Colonic mucosa (tissue), 4 donors: ENCODE results near the gene CHD6. TPM values are rescaled to one million over a fixed set of nuclear protein-coding genes. Genes with fewer than 3 reads are reported as not detected.

Source experiments
- DNase-seq: peaks from one replicate; pipeline ENCODE4 v3.0.0-alpha.2; 2020
- H3K27ac ChIP-seq: fragments of 200-600 bp; one replicate; pipeline ENCODE4 v1.8.0; 2021
- H3K27me3 ChIP-seq: fragments of 200-600 bp; one replicate; pipeline ENCODE4 v1.8.0; 2021
- H3K36me3 ChIP-seq: fragments of 200-600 bp; one replicate; pipeline ENCODE4 v1.8.0; 2021
- H3K4me1 ChIP-seq: fragments of 200-600 bp; one replicate; pipeline ENCODE4 v1.8.0; 2021; ENCODE audit warnings: mild to moderate bottlenecking
- H3K4me3 ChIP-seq: fragments of 200-600 bp; one replicate; pipeline ENCODE4 v1.8.0; 2021
- H3K9ac ChIP-seq, 2 donors: one replicate each; pipeline ENCODE4 v1.7.0; 2013; ENCODE audit warnings: control low read depth in 2 of 2, low read depth in 2 of 2, low read length in 2 of 2
- H3K9me3 ChIP-seq: fragments of 200-600 bp; one replicate; pipeline ENCODE4 v1.8.0; 2021
- intact Hi-C: fragments of 100-400 bp; cut with DNase I; formaldehyde crosslinking; loops from one replicate; pipeline ENCODE4 v1.14.1; 2022
- total RNA-seq, 2 donors: library from RNA; stranded (reverse); fragmentation: NEBNext Ultra II Directional in 1 of 2; extraction: Animal tissue kit (Norgen Biotek cat#: 25700) in 1 of 2; gene quantifications; one replicate each; pipeline ENCODE4 v1.2.1, GENCODE V29; 2021
- TF ChIP-seq, protein P1 (sequence below): fragments of 200-600 bp; IDR thresholded peaks from one replicate; pipeline ENCODE4 v1.8.0; 2022; ENCODE audit warnings: antibody characterized with exemption, mild to moderate bottlenecking
- donor health status: healthy.
- donor health status: DM: no; HTN: no; CAD: no.
- donor health status: DM: no; HTN: no; CAD: no.

The CHD6 gene
- total RNA-seq, 2 donors from 2014 or later, result 18.9 to 27.2 TPM

DNA sequence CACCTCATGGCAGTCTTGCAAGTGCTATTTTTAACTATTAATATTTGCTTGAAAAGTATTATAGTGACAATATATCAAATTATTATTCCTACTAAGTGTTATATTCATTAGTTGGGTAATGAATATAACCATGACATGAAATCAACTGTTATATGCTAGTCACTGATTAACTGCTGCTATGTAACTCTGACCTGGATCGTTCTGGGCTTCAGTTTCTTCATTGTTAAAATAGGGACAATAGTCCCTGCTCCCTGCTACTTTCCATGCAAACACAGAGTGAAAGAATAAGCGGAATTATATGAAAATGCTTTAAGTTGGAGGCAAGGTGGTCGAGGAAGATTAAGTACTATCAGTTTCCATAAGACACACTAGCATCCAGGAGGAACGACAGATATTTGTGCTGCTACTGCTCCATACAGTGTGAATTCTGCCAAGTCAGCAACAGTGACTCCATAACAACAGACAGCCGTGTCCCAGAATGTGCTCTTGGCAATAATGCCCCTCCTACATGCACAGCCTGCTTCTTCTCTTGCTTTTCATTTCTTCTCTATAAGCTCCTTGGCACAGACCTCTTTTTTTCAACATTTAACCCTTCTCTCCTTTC is 107.2 kb downstream of the CHD6 start:
- intact Hi-C loops, result no loop called here
- DNase-seq, result no peak

GRCh38 chr20:41510224-41510623 is 108.0 kb downstream of the CHD6 start:
- TF ChIP-seq, protein P1, sequence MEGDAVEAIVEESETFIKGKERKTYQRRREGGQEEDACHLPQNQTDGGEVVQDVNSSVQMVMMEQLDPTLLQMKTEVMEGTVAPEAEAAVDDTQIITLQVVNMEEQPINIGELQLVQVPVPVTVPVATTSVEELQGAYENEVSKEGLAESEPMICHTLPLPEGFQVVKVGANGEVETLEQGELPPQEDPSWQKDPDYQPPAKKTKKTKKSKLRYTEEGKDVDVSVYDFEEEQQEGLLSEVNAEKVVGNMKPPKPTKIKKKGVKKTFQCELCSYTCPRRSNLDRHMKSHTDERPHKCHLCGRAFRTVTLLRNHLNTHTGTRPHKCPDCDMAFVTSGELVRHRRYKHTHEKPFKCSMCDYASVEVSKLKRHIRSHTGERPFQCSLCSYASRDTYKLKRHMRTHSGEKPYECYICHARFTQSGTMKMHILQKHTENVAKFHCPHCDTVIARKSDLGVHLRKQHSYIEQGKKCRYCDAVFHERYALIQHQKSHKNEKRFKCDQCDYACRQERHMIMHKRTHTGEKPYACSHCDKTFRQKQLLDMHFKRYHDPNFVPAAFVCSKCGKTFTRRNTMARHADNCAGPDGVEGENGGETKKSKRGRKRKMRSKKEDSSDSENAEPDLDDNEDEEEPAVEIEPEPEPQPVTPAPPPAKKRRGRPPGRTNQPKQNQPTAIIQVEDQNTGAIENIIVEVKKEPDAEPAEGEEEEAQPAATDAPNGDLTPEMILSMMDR, result no peak
- Histone ChIP-seq H3K9me3 (no peaks in the 10 kb centered on the region), H3K36me3 (no peaks in the 10 kb centered on the region), H3K27me3 (no peaks in the 10 kb centered on the region), H3K4me3 (no peak overlapping the region), H3K4me1 (peaks cover 18% of the 10 kb centered on the region), H3K9ac (peak overlapping the region in 1 of 2 donors; percentile 42), H3K27ac (peak overlapping the region; percentile 52)
- intact Hi-C loops, result no loop called here
- DNase-seq, result no peak

More for the DNA sequence above, 107.2 kb downstream of the CHD6 start:
- H3K9ac ChIP-seq, result no peak overlapping the region
- peaks cover 18% of the 10 kb centered on the region for H3K4me1 ChIP-seq
- H3K27ac ChIP-seq, result no peak overlapping the region
- H3K27me3 ChIP-seq, result no peaks in the 10 kb centered on the region
- no peaks in the 10 kb centered on the region for H3K9me3 ChIP-seq
- TF ChIP-seq, protein P1, result no peak
- no peak overlapping the region for H3K4me3 ChIP-seq
- H3K36me3 ChIP-seq, result no peaks in the 10 kb centered on the region

DNA sequence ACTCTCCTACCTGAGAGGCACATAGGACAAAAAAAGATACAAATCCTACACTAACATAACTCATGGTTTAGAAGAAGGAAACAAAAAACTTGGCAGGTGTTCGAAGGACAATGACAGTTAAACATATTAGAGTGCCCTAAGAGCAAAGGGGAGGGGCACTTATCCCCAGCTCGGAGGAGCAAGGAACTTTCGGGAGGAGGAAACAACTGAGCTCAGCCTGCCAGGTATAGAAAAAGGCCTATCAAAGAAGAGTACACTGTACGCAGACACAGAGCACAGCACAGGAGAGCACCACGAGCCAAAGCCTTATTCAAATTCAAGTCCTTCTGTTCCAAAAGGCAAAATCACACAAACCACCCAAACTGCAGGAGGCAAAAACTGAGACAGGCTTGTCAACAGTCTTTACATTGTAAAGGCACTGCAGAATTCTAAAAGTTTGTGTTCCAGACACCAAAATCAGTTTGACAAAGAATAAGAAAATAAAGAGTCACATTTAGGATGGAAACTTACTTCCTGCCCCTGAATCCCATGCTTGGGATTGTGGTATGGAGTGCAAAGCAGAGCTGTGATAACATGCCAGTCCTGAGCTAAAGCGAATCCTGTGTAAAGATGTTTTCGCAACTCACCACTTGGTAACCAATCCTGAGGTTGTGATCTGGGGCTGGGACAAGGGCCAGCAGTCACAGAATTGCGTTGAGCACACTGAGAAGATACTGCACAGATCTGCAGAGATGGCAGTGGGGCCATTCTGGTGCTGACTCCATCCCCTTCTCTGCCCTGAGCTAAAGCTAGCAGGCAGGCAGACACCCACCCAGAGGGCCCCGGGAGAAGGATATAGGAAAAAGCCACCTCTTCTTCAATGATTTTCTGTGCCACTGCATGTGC is 108.6 kb downstream of the CHD6 start:
- Histone ChIP-seq H3K4me3 (no peak overlapping the region), H3K27ac (peak overlapping the region; percentile 52), H3K27me3 (no peaks in the 10 kb centered on the region), H3K9ac (peak overlapping the region in 1 of 2 donors; percentile 42), H3K36me3 (no peaks in the 10 kb centered on the region), H3K4me1 (peaks cover 18% of the 10 kb centered on the region), H3K9me3 (no peaks in the 10 kb centered on the region)
- intact Hi-C loops, result no loop called here
- TF ChIP-seq, protein P1, result no peak
- peak; percentile 64 for DNase-seq

DNA sequence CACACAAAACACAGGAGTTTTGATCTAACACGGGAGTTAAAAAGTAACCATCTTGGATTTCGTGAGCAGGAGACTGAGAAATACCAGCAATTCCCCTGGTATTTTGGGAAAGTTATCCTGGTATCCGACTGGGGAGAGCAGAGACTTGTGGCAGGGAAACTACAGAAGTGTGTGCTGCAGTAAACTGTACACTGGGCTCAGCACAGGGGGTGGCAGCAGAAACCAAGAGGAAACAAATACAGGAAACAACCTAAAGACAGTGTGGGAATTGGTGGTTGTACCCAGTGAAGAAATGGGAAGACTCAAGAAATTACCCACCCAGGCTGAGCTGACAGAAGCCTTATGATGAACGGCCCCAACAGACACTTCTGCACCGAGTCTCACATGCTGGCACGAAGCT is 109.8 kb downstream of the CHD6 start:
- Histone ChIP-seq H3K4me3 (no peak overlapping the region), H3K4me1 (peaks cover 18% of the 10 kb centered on the region), H3K9me3 (no peaks in the 10 kb centered on the region), H3K36me3 (no peaks in the 10 kb centered on the region), H3K27ac (peak overlapping the region; percentile 52), H3K27me3 (no peaks in the 10 kb centered on the region), H3K9ac (peak overlapping the region in 1 of 2 donors; percentile 60)
- DNase-seq, result peak; percentile 26
- TF ChIP-seq, protein P1, result no peak
- intact Hi-C loops, result no loop called here

- TF ChIP-seq, protein P1, result no peak
- peaks cover 18% of the 10 kb centered on the region for H3K4me1 ChIP-seq
Measured at GRCh38 chr20:41507851-41508250, 110.3 kb downstream of the CHD6 start.

More at GRCh38 chr20:41507851-41508250, 110.3 kb downstream of the CHD6 start:
- Histone ChIP-seq H3K9ac (peak overlapping the region in 1 of 2 donors; percentile 3), H3K4me3 (no peak overlapping the region), H3K27me3 (no peaks in the 10 kb centered on the region), H3K9me3 (no peaks in the 10 kb centered on the region), H3K27ac (peak overlapping the region; percentile 52), H3K36me3 (no peaks in the 10 kb centered on the region)
- no peak for DNase-seq
- intact Hi-C loops, result no loop called here
